Osteoblast (primary cell): ENCODE results near the gene TRIAP1. TPM values are rescaled to one million over a fixed set of nuclear protein-coding genes. Genes with fewer than 3 reads are reported as not detected.

Experiments used
- DNase-seq: peaks from one replicate; pipeline ENCODE4 v3.0.0; 2011; ENCODE audit warnings: low spot score, mixed read lengths; ENCODE audit not compliant: insufficient read length; ENCODE audit errors: missing footprints
- H2AFZ ChIP-seq: 2 replicates; pipeline ENCODE4 v1.6.0; 2011; ENCODE audit warnings: mild to moderate bottlenecking, low read length
- H3K27ac ChIP-seq: 2 replicates; pipeline ENCODE4 v1.5.1; 2011; ENCODE audit warnings: mild to moderate bottlenecking, low read depth, low read length, moderate library complexity
- H3K27me3 ChIP-seq: 2 replicates; pipeline ENCODE4 v1.6.0; 2012; ENCODE audit warnings: mild to moderate bottlenecking, control low read depth, inconsistent platforms, low read length, moderate library complexity; ENCODE audit not compliant: insufficient read depth
- H3K36me3 ChIP-seq: 2 replicates; pipeline ENCODE4 v1.5.1; 2011; ENCODE audit warnings: mild to moderate bottlenecking, low read length, control low read depth, moderate library complexity; ENCODE audit not compliant: insufficient read depth
- H3K4me1 ChIP-seq: 2 replicates; pipeline ENCODE4 v1.5.1; 2011; ENCODE audit warnings: mild to moderate bottlenecking, low read length, control low read depth, moderate library complexity; ENCODE audit not compliant: insufficient read depth
- H3K4me2 ChIP-seq: 2 replicates; pipeline ENCODE4 v1.6.0; 2011; ENCODE audit warnings: mild to moderate bottlenecking, low read length; ENCODE audit not compliant: insufficient read depth
- H3K4me3 ChIP-seq: fragments of 200-600 bp; sonication (generic); 3 replicates; pipeline ENCODE4 v1.5.1; 2012; ENCODE audit warnings: mild to moderate bottlenecking, low read length, inconsistent platforms; ENCODE audit not compliant: insufficient read depth
- H3K79me2 ChIP-seq: 2 replicates; pipeline ENCODE4 v1.6.0; 2012; ENCODE audit warnings: mild to moderate bottlenecking, low read length, control low read depth, inconsistent platforms; ENCODE audit not compliant: insufficient read depth
- H3K9me3 ChIP-seq: 2 replicates; pipeline ENCODE4 v1.5.1; 2011; ENCODE audit warnings: low read depth, low read length, control low read depth
- H4K20me1 ChIP-seq: 2 replicates; pipeline ENCODE4 v1.6.0; 2012; ENCODE audit warnings: mild to moderate bottlenecking, low read length, control low read depth; ENCODE audit not compliant: insufficient read depth
- CTCF ChIP-seq: IDR thresholded peaks from 2 replicates; pipeline ENCODE4 v1.5.1; 2011; ENCODE audit warnings: mild to moderate bottlenecking, low read depth, low read length, moderate library complexity; ENCODE audit errors: extremely low read depth
- total RNA-seq: library from RNA; depleted of rRNA; stranded (reverse); fragments of >200 nt; gene quantifications from 2 replicates; pipeline ENCODE4 v1.2.3, GENCODE V29; 2012

The TRIAP1 gene
- 19.2 and 19.9 TPM in 2 replicates for total RNA-seq

- Histone ChIP-seq H3K9me3 (no peaks in the 10 kb centered on the region), H3K4me3 (peak within 1 kb of the TSS; percentile 91), H3K4me1 (peaks cover 14% of the 10 kb centered on the region), H4K20me1 (peaks cover 5% of the 10 kb centered on the region), H3K27ac (peak within 1 kb of the TSS; percentile 80), H3K36me3 (peaks cover 32% of the 10 kb centered on the region), H3K79me2 (peaks cover 78% of the 10 kb centered on the region), H3K4me2 (peak within 1 kb of the TSS; percentile 79), H2AFZ (peak within 1 kb of the TSS; percentile 99), H3K27me3 (no peaks in the 10 kb centered on the region)
- peak; percentile 95 for DNase-seq
- TF ChIP-seq CTCF, result no peak
Observed at GRCh38 chr12:120445911-120446843, at the start of gene TRIAP1, which contains the start of gene GATC. TSS of gene TRIAP1 (minus strand) at chr12:120446384. CDS start at chr12:120446372, 12 bp downstream. TSS of gene GATC (plus strand) at chr12:120446444. CDS start at chr12:120446481, 37 bp downstream.

- Histone ChIP-seq H2AFZ (peak overlapping the region; percentile 79), H3K4me3 (peak overlapping the region; percentile 91), H3K36me3 (peaks cover 22% of the 10 kb centered on the region), H3K4me2 (peak overlapping the region; percentile 94), H3K27ac (peak overlapping the region; percentile 55), H3K4me1 (peaks cover 20% of the 10 kb centered on the region), H4K20me1 (peaks cover 19% of the 10 kb centered on the region), H3K79me2 (peaks cover 40% of the 10 kb centered on the region), H3K9me3 (no peaks in the 10 kb centered on the region), H3K27me3 (no peaks in the 10 kb centered on the region)
- TF ChIP-seq CTCF, result no peak
- peak; percentile 67 for DNase-seq
Observed at GRCh38 chr12:120495186-120495730, 49.1 kb upstream of the TRIAP1 start.

GRCh38 chr12:120490833-120491512 is 44.8 kb upstream of the TRIAP1 start:
- H3K4me1 ChIP-seq, result peaks cover 9% of the 10 kb centered on the region
- no peaks in the 10 kb centered on the region for H3K27me3 ChIP-seq
- peaks cover 5% of the 10 kb centered on the region for H3K36me3 ChIP-seq
- no peak overlapping the region for H3K4me3 ChIP-seq
- H3K9me3 ChIP-seq, result no peaks in the 10 kb centered on the region
- no peak overlapping the region for H2AFZ ChIP-seq
- H3K27ac ChIP-seq, result no peak overlapping the region
- H3K4me2 ChIP-seq, result no peak overlapping the region
- peak; percentile 56 for DNase-seq
- TF ChIP-seq CTCF, result no peak
- peaks cover 6% of the 10 kb centered on the region for H4K20me1 ChIP-seq
- H3K79me2 ChIP-seq, result peaks cover 13% of the 10 kb centered on the region

GRCh38 chr12:120490325-120490724 is 44.1 kb upstream of the TRIAP1 start:
- DNase-seq, result no peak
- H2AFZ ChIP-seq, result no peak overlapping the region
- H3K4me3 ChIP-seq, result no peak overlapping the region
- no peaks in the 10 kb centered on the region for H3K9me3 ChIP-seq
- peaks cover 8% of the 10 kb centered on the region for H3K4me1 ChIP-seq
- no peak for TF ChIP-seq CTCF
- no peaks in the 10 kb centered on the region for H3K27me3 ChIP-seq
- H3K27ac ChIP-seq, result no peak overlapping the region
- no peak overlapping the region for H3K4me2 ChIP-seq
- H3K79me2 ChIP-seq, result peaks cover 8% of the 10 kb centered on the region
- peaks cover 5% of the 10 kb centered on the region for H3K36me3 ChIP-seq
- peaks cover 6% of the 10 kb centered on the region for H4K20me1 ChIP-seq
